GM19035 (cell line): ENCODE results near the gene ZDHHC24.

Source experiments
- ATAC-seq: cut with Tn5 transposase; IDR thresholded peaks from one replicate; pipeline ENCODE4 v1.9.1; 2021; ENCODE audit not compliant: unreplicated experiment

ZDHHC24 gene

DNA sequence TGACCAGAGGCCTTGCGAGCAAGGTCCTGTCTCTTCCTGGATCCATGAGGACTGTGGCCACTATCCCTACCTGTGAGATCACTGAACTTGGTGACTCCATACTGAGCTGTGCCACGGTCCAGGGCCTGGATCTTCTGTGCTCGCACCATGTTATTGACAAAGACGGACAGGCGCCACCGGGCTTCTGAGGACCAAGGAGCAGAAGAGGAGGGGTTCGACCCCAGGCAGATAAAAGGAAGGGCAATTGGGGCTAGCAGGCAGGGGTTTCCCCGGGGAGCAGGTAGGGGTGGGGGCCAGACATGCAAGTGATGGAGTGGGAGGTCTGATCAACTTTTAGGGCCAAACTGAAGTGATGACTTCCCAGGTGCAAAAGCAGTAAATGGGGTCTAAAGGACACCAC, 20.4 kb upstream of the ZDHHC24 start:
- ATAC-seq: no peak

DNA sequence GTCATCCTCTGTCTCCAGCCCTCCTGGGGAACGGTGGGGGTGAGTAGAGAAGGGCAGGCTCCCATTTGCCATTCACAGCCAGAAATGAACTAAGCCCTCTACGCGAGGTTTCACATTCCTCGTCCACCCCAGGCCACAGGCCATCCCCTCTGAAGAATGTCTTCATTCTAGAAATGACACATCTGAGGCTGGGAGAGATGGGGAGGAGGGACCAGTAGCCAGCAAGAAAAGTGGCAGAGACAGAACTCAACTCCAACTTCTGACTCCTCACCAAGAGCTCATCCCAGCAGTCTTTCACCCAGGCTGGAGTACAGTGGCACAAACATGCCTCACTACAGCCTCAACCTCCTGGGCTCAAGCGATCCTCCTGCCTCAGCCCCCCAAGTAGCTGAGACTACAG, 19.1 kb upstream of the ZDHHC24 start:
- ATAC-seq: no peak

DNA sequence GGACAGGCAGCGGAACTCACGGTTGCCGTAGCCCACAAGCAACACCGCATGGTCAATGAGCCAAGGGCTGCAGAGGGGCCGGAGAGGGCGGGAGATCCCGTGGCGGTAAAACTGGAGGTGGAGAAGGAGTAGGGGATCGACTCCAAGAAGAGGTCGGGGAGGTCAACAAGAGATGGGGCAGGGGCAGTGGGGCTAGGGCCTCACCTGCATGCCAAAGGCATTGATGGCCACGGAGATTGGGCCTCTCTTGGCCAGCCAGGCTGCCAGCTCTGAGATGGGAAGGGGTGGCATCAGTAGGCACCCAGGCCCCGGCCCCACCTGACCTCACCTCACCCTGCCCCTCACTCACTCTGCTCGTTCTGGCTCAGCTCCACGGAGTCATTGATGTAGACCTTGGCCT, 18.7 kb upstream of the ZDHHC24 start:
- ATAC-seq: no peak

DNA sequence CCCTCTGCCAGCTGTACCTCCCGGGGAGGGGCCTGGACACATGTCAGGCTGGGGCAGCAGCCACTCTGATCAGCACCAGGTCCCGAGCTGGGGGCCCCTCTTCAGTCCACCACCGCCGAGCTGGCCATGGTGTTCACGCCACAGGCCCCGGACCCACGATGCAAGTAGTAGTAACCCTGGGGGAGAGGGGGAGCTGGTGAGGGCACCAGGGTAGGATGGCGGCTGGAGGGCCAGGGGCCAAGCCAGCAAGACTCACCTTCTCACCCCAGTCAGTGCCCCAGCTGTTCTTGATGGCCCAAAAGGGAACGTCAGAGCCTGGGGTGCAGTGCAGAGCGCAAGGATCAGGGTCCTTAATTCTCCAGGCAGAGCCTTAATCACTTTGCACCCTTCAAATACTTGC, 18.0 kb upstream of the ZDHHC24 start:
- no peak for ATAC-seq

DNA sequence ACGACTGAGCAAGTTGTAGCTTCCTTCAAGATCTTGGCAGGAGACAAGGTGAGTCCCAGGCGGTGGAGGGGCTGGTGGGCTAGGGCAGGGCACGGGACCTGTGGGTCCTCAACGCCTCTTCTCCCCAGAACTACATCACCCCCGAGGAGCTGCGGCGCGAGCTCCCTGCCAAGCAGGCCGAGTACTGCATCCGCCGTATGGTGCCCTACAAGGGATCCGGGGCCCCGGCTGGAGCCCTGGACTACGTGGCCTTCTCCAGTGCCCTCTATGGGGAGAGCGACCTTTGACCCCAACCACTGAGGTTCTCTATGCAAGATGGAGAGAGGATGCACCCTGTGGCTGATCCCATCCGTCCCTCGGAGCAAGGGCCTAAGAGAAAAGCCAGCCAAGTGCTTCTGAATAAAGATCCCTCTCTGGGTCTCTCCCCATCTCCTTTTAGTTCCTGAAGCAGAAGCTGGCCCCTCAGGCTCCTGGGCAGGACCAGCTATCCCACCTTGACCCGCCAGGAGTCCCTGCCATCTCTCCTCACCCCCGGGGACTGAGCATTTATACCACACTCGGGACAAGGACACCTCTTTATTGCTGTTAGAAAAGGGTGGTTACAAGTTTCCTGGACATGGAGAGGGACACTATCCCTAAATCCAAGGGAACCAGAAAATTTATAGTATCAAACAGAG, 17.2 kb upstream of the ZDHHC24 start:
- ATAC-seq: no peak

DNA sequence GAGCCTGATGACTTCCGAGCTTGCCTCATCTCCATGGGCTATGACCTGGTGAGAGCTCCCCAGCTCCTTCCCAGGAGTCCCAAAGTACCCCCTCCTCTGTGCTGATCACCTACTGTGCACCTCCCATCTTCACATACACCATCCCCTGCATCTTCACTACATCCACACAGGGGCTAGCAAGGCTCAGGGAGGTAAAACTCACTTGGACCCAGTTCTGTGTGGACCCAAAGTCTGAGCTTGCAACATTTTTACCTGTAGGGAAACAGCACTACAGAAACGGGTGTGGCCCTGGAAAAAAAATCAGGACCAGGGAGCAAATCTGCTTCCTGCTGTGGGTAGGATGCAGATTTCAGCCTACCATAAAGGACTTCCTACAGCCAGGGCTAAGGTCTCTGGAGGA, 16.4 kb upstream of the ZDHHC24 start:
- no peak for ATAC-seq

DNA sequence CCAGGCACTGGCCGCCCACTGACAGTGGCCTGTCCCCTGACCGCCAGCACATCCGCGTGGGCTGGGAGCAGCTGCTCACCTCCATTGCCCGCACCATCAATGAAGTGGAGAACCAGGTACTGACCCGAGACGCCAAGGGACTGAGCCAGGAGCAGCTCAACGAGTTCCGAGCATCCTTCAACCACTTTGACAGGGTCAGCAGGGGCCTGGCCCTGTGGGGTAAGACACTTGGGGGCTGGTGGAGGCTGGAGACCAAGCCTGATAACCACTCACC, 16.1 kb upstream of the ZDHHC24 start:
- ATAC-seq: no peak

DNA sequence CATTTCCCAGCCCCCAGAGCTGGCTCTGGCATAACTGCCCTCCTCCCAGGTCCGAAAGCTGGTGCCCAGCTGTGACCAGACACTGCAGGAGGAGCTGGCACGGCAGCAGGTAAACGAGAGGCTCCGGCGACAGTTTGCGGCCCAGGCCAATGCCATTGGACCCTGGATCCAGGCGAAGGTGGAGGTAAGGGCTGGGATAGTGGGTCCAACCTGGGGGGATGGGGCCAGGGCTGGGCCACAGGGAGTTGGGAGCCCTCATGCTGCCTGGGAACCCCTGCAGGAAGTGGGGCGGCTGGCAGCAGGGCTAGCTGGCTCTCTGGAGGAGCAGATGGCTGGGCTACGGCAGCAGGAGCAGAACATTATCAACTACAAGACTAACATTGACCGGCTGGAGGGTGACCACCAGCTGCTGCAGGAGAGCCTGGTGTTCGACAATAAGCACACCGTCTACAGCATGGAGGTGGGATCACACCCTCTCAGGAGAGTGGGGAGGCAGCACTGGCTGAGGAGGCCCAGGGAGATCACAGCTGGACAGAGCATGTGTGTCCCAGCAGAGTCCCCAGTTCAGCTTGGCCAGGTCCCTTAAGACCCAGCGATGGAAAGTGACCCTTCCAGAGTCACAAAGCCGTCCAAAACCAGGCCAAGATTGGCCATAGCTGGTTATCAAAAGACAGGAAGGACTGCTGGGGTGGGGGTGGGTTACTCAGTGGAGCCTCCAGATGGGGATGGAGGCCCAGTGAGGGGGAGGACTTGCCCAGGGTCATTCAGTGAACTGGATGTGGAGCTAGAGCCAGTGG, 15.5 kb upstream of the ZDHHC24 start:
- ATAC-seq: no peak

DNA sequence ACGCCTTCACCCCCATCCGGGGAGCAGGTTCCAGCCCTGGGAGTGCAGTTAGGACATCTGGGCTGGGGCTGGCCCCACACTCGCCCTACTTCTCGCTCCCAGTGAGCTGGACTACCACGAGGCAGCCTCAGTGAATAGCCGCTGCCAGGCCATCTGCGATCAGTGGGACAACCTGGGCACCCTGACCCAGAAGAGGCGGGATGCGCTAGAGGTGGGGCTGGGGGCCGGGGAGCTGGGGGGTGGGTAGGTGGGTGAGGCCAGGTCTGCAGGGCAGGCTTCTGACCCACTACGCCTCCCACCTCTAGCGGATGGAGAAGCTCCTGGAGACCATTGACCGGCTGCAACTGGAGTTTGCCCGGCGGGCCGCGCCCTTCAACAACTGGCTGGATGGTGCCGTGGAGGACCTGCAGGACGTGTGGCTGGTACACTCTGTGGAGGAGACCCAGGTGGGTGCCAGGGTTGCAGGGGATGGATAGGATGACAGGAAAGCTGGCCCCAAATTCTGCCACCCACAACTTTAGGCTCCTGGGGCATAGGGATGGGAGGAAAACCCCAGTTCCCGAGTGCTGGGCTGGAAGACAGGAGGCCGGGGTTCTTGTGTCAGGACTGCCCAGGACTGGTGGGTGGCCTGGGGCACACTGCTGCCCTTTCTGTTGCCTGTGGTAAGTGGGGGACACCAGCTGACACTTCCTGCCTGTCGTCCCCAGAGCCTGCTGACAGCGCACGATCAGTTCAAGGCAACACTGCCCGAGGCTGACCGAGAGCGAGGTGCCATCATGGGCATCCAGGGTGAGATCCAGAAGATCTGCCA, 14.2 kb upstream of the ZDHHC24 start:
- no peak for ATAC-seq

DNA sequence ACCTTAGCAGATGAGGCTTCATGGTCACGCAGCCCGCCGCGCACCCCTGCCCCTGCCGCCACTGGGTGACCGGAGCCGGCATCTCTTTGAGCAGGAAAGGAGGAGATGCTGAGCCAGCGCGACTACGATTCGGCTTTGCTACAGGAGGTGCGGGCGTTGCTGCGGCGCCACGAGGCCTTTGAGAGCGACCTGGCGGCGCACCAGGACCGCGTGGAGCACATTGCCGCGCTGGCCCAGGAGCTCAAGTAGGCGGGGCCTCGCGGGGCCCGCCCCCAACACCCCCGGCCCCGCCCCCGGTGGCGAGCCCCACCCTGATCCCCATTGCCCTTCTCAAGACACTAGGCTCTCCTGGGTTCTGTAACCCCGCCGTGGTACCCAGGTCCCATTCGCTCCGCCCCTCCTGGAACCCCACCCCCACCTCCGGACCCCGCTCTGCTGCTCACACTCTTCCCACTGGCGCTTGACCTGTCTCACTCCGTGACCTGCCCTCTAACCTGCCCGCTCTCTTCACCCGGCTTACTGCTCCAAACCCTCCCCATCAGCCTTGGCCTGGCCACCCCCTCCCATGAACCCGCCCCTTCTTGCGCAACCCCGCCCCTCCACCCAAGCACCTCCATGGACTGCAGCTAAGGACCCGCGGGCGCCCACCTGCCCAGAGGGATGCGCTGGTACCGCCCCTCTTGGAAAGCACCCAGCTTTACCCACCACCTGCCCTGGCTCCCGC, 13.5 kb upstream of the ZDHHC24 start:
- ATAC-seq: no peak

DNA sequence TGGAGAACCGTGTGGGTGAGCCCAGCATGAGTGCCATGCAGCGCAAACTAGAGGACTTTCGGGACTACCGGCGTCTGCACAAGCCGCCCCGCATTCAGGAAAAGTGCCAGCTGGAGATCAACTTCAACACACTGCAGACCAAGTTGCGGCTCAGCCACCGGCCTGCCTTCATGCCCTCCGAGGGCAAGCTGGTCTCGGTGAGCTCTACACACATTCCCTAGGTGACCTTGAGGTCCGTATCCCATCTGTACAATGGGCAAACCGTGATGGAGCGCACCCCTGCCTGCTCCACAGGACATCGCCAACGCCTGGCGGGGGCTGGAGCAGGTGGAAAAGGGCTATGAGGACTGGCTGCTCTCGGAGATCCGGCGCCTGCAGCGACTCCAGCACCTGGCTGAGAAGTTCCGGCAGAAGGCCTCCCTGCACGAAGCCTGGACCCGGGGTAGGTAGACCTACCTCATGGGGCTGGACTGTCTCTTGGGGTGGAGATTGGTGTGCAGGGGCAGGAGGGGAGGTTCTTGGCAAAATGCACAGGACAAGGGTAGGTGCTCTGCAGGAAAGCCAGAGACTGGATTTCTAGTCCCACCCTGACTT, 12.0 kb upstream of the ZDHHC24 start:
- no peak for ATAC-seq

DNA sequence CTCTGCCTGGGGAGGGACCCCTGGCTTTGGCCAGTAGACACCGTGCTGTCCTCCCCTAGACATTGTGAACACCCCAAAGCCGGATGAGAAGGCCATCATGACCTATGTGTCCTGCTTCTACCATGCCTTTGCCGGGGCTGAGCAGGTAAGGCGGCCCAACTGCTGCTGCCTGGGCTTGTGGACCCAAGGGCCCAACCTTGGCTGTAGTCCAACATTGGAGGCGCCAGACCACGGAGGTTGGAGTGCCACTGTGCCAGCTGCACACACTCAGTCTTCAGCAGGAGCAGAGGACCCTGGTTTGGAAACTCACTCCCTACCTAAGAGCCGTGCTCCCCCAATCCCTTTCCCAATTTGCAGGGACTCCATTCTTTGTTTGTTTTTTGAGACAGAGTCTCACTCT, 10.2 kb upstream of the ZDHHC24 start:
- ATAC-seq: no peak

DNA sequence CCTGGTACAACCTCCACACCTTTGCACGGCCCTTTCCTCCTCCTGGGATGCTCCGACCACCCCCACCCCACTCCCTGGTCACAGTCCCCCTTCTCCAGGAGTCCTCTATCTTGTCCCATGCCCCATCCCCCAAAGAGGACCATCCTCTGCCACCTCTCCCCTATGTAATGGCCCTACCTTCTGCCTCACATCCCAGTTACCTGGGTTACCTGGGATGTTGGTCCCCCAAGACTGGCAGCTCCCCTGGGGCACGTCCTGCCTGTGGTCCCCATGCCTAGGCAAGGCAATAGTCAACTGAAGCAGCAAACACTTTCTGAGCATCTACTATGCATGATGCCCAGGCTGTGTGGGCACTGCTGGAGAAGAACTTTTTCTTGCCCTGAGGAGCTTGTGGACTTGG, 9.6 kb upstream of the ZDHHC24 start:
- no peak for ATAC-seq

DNA sequence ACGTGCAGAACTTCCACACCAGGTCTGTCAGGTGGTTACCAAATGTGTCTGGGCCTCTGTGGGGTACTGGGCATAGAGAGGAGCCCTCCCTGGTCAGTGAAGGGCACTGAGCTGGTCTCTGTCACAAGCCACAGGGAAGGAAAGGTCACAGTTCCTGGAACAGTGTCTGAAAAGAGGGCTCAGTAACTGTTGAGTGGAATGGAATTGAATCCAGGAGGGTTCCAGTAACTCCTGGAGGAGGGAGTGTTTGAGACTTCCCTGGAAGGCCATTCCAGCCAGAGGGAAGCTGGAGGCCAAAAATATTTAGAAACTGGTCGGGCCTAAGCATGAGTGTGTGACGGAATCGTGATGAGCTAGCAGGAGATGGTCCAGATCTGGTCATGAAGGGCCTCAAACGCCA, 8.8 kb upstream of the ZDHHC24 start:
- ATAC-seq: no peak

DNA sequence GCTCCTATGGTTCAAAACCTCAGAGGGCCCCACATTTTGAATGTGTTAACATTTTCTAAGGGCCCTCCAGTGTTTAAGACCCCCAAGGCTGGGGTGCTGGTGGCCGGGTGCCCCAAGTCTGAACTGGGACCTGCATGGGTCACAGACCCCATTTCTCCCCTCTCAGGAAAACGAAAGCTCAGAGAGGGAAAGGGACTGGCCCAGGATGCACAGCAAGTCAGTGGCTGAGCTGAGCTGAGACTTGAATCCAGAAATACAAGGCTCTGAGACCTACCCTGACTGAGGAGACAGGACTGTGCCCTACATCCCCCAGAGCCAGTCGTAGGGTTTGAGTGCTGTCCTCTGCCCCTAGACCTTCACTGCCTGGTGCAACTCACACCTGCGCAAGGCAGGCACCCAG, 5.0 kb upstream of the ZDHHC24 start:
- no peak for ATAC-seq

DNA sequence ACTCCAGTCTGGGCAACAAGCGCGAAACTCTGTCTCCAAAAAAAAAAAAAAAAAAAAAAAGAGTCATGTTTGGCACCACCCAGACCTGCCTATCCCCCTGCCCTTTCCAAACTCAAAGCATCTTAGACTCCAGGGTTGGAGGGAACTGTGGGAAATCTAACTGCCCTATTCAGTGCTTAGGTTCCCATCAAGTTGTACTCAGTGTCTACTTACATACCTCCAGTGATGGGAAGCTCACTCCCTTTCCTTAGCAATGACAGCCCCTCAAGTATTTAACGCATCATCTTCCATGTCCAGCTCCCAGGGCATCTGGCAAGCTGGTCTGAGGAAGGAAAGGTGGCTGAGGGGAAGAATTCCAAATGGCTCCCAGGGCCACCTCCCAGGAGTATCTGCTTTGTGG, 3.8 kb upstream of the ZDHHC24 start:
- ATAC-seq: no peak

DNA sequence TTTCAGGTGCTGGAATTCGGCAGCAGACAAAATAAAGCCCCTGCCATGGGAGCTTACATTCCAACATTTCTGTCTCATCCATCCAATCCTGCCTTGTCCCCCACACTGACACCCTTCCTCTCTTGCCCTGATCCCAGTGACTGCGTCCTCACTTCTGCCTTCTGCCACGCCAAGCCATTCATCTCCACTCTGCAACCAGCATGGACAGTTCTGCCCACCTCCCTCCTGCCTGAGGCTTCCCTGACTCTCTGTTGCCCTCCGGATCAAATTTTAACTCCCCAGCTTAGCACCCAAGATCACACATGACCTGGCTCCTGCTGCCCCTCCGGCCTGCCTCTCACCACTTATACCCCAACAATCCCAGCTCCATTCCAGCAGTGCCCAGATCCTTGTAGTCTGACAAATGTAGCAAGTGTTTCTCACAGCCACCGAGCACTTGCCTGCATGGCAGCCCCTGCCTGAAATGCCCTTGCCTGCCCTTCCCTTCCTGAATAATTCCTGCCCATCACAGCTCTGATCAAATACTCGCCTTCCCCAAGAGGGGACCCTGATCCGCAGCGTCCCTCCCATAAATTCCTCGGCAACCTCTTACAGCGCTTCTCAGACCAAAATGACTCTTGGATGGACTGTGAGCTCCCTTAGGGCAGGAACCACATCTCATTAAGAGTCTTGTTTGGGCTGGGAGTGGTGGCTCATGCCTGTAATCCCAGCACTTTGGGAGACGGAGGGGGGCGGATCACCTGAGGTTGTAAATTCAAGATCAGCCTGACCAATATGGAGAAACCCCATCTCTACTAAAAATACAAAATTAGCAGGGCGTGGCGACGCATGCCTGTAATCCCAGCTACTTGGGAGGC, 3.2 kb upstream of the ZDHHC24 start:
- ATAC-seq: no peak

DNA sequence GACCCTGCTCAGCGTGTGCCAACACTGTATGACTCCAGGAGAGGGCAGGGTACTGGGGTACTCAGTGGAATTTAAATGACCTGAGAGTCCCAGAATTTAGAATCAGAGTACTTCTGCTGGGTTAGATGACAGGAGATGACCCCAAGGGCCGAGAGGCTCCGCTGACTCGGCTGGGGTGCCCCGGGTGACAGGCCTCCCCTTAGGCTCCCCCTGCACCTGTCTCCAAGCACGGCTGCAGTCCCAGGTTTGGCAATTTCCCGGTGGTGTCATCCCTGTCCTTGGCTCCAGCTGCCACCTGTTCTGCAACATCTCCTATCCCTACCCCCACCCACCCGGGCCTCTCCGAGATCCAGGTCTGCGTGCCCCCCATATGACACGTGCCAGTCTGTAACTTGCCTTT, 2.2 kb upstream of the ZDHHC24 start:
- ATAC-seq: no peak

DNA sequence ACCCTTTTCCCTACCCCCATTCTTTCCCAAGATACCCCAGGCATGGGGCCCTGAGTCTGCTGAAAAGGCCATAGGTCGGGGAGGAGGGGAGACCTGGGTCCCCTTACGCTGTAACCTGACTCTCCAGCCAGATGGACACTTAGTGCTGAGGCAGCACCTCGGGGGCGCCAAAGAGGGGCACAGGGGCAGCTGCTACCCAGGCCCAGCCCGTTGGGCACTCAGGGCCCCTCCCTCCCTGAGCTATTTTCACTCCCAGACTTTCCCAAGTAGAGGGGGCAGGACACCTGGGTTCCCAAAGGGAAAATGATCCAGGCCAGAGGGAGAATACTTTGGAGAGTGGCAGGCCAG, 1.8 kb upstream of the ZDHHC24 start:
- no peak for ATAC-seq

DNA sequence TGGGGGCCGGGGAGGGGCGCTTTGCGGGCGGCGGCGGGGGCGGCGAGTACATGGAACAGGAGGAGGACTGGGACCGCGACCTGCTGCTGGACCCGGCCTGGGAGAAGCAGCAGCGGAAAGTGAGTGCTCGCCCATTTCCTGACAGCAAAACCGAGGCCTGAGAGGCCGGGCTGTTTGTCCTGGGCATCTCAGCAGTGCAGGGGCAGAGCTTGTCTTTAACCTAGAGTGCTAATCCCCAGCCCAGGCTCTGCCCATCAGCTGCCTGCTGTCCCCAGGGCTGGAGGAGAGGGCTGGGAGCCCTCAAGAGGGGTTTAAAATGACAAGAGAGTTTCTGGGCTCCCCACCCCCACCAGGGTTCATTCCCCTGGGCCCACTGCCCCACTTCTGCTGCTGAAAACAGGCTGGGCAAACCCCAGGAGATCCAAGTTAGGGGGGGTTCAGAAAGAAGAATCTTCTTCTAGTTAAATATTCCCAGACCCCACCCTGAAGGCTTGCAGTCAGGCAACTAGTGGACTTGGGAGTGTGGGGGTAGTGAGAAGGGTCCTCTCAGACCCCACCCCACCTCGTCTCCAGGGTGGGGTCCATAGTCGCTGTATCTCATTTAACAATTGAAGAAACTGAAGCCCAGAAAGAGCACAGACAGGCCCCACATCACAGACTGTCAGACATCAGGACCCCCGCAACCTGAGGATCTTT, 1.3 kb upstream of the ZDHHC24 start:
- no peak for ATAC-seq
